NCI-H1092 treated with DMSO at 0.1 percent for 48 hours (cell line): ENCODE results near the gene UMAD1.
"Not testable (repeated sequence)": the region's sequence is repeated elsewhere in the genome, so short reads cannot be mapped to it uniquely, and the experiment has no call there.

Source experiments
- DNase-seq: peaks from one replicate; lab custom pipeline; 2025; lab: John Stamatoyannopoulos, UW

Gene UMAD1

DNA sequence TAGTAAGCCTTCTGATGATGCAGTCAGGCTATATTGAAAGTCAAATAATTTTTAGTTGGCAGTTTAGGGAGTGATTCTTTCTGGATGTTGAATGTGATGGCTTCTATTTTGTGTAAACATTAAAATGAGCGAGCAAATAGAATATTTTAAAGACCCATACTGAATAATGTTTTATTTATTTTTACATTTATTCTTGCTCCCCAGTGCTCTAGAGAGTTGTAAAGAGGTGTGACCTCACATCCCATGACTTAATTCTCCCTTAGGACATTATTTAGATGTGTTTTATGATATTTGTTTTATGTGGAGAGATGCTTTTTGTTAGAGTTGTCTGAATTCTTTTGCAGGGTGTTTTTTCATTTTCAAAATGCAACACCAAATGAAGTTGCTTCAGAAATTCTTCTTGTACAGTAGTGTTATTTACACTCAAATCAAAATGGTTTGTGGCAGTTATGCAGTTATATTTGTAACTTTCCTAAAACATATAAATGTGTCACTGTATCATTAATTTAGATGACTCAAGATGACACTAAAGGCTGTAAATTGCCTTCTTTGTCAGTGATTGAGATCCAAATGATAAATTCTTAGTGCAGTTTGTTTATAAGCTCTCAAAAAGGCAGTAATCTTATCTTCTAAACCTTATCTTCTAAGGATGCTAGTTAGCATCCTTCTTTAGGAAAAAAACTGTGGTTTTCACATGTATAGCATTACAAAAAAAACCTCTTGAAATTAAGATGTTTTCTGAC lies 12.4 kb downstream of the UMAD1 start:
- no peak for DNase-seq

- no peak for DNase-seq
Observed at GRCh38 chr7:7653593-7654187, 13.1 kb downstream of the UMAD1 start.

- no peak for DNase-seq
Observed at GRCh38 chr7:7654964-7655715, 14.6 kb downstream of the UMAD1 start.

GRCh38 chr7:7656459-7656858 lies 15.9 kb downstream of the UMAD1 start:
- not testable (repeated sequence) for DNase-seq

DNA sequence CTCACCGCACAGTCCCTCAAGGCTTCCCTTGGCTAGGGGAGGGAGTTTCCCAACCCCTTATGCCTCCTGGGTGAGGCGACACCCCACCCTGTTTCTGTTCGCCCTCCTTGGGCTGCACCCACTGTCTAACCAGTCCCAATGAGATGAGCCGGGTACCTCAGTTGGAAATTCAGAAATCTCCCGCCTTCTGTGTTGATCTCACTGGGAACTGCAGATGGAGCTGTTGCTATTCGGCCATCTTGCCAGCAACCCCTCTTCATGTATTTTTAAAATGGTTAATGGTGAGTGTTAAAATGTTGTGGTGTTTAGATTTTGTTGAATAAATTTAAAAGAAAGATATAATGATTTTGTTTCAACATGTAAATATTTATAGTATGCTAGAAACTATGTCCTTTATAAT lies 22.0 kb downstream of the UMAD1 start:
- DNase-seq = peak; percentile 26

GRCh38 chr7:7664291-7664690 lies 23.7 kb downstream of the UMAD1 start:
- no peak for DNase-seq

DNA sequence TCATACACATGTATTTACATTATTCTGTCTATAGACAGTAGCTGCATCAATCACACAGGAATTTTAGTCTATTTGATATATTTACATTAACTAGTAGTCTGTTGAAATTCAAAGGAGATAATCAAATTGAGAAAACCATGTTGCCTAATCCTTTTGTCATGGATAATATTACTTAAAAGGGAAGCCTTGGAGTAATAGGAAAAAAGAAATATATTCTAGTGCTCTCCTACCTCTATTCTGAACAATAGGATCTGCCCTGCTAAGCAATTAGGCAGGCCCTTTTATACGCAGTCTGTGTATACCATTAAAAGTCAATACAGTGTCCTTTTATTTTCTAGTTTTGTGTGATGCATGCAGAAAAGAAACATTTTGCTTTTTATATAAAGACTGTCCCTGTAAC lies 24.5 kb downstream of the UMAD1 start:
- DNase-seq = no peak

GRCh38 chr7:7667187-7667586 lies 26.6 kb downstream of the UMAD1 start:
- no peak for DNase-seq

DNA sequence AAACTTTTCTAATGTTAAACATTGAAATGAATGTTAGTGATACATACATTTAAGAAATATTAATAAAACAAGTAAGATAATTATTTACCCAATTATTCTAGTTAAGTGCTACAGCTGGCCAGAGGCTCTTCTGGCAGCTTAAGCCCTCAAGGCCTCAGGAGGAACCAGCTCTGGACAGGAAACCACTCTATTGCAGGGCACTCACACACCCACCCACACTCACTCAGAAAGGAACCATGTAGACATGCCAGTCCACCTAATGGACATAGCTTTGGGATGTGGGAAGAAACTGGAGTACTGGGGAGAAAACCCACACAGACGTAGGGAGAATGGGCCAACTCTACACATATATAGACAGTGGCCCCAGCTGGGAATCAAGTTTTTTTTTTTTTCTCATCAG lies 28.2 kb downstream of the UMAD1 start:
- no peak for DNase-seq

GRCh38 chr7:7670490-7670889 lies 29.9 kb downstream of the UMAD1 start:
- DNase-seq = no peak

- no peak for DNase-seq
Observed at GRCh38 chr7:7671361-7671760, 30.8 kb downstream of the UMAD1 start.

DNA sequence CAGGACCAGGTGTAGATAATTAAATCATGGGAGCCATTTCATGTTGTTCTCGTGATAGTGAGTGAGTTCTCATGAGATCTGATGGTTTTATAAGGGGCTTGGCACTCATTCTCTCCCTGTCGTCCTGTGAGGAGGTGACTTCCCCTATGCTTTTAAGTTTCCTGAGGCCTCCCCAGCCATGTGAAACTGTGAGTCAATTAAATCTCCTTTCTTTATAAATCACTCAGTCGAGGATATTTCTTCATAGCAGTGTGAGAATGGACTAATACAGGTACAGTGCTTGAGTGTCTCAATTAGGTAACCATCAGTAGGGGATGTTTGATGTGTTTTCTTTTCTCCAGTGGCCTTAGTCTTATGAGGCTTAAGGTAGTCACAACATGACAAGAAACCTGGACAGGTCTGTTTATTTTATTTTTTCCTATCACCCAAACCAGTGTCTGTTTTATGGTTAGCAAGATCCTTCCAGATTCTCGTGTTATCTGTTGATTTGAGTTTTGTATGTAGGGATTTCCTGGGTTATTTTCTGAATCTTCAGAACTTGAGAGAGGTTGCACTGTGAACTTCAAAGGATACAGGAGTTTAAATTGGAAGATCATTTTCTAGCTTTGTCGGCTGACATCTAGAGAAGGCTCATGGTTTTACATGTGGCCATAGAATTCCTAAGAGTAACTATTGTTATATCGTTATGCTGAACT lies 32.1 kb downstream of the UMAD1 start:
- no peak for DNase-seq

- DNase-seq = no peak
Observed at GRCh38 chr7:7673240-7673550, 32.6 kb downstream of the UMAD1 start.

GRCh38 chr7:7675686-7676085 lies 35.1 kb downstream of the UMAD1 start:
- DNase-seq = no peak

- DNase-seq = peak; percentile 53
Observed at GRCh38 chr7:7679640-7680039, 39.1 kb downstream of the UMAD1 start.

DNA sequence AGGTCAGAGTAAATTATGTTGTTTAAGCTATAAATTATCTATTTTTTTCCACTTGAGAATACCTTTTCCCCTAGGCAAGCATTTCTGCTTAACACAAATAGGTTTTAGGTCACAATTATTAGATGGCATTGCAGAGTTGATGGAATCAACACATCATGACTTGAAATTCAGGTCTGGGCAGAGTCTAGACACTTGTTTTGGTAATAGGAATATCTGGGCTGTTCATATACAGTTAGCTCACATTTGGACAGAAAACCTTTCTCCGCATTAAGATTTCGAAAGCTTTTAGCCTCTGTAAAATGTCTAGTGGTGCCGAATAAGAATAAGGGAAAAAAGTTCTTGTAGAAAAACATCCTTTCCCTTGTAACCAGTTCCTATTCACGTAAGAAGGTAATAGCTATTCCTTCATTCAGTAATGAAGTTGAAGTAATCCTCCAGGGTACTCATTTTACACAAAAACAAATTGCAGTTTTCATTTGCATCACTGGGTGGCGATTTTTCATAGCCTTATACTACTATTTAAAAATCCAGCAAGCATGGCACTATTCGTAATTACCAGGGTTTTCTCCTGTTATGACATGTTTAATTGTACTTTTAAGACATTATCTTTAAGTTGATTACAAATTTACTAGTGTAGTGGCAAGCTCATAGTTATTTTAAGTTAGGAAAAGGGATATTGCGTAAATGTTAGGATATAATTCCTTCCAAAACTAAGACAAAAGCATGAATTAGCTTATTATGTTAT lies 40.8 kb downstream of the UMAD1 start:
- DNase-seq = peak; percentile 93

GRCh38 chr7:7681936-7682329 lies 41.4 kb downstream of the UMAD1 start:
- peak; percentile 79 for DNase-seq

GRCh38 chr7:7682861-7683260 lies 42.3 kb downstream of the UMAD1 start:
- peak; percentile 35 for DNase-seq

DNA sequence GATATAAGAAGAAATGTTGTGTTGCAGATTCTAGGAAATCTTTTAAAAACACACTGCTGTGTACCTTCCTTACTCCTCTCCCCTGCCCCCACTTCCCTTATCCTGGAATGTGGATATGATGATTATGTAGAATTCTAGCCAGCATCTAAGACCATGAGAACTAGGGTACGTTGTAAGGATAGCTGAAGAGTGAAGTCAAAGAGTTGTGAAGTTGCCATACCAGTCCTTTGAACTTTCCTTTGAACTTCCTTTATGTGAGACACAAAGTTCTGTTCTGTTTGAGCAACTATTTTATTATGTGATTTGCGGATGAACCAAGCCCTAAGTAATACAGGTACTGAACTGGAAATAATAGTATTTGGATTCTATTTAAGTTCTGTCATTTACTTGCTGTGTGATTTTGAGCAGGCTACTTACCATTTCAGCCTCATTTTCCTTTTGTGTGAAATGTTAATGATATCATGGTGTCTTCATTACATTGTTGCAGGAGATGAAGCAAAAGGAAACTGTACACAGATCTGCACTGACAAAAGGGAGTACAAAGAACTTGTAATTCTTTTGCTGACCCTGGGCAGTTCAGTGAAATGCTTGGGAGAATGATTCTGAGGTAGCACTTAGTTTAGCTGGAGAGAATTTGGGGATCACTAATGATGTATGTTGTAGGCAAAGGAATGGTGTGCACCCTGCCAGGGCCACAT lies 46.4 kb downstream of the UMAD1 start:
- DNase-seq = no peak

GRCh38 chr7:7687800-7688199 lies 47.2 kb downstream of the UMAD1 start:
- DNase-seq = no peak

DNA sequence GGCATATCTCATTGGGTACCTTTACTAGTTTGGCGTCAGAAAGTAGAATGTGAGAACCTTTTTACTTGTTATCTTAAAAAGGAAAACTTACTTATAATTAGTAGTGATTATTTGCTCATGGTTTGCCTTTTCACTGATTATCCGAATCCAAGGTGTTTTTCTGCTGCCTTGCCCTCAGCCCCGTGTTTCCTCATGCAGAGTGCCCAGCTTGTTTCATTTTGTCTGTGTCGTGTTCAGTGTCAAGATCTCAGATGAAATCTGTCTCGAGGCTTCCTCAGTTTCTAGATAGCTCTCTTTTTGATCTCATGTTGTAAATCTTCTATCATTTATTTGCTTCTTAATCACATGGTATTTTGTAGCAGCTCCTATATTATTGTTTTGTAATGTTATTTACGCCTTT lies 47.8 kb downstream of the UMAD1 start:
- no peak for DNase-seq
